Measurements from ENCODE around the gene GRSF1.

GRCh38 chr4:70842761-70843435, 3.2 kb upstream of the GRSF1 start:
- TF ChIP-seq GATA3 (IDR thresholded peaks at IDR 0.05; ENCODE audit: low read depth, low read length): no peak
- TF ChIP-seq GATA2 (IDR thresholded peaks at IDR 0.05; ENCODE audit: low read depth, low read length): no peak
